CD4-positive, alpha-beta T cell treated with Interleukin-17A for 4 hours (primary cell): Measurements from ENCODE around the gene PFN3.
"Not testable (repeated sequence)": the region's sequence is repeated elsewhere in the genome, so short reads cannot be mapped to it uniquely, and the experiment has no call there.

Experiments used
- DNase-seq: peaks from one replicate; pipeline ENCODE4 v3.0.0-alpha.2; 2020; ENCODE audit warnings: mixed read lengths

Gene PFN3

DNA sequence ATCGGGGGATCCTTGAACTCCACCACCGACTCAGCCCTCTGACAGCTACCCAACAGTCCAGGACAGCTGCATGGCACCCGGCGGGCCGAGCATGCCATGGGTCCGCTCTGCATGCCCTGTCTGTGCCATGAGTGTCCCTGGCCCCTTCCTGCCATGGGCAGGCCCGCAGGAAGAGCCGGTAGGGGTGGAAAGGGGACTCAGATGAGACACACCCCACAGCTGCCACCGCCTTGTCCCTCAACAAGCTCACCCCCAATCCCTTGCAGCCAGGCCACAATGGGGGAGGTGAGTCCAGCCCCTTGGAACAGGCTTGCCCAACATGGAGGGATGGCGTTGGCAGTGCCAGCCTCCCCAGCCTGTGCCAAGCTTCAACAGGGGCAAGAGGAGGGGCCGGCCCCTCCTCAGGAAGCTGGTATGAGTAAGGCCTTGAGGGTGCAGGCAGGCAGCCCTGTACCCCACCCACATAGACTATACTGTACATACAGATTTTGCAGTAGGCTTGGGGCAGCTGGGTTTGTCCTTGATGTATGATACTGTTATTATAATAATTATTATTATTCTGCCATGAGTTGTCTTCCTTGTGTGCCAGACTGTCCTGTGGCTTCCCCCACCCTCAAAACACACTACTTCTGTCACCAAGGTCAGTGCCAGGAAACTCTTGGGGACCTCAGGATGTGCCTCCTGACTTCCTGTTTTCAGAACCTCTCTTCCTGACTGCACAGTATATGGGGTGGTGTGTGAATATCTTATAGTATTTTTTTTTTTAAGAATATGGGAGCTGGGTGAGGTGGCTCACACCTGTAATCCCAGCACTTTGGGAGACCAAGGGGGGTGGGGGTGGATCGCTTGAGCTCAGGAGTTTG is 28.2 kb downstream of the PFN3 start:
- peak; percentile 78 for DNase-seq

- DNase-seq, result peak; percentile 20
These were observed 29.1 kb downstream of the PFN3 start for GRCh38 chr5:177371120-177372033.

- DNase-seq, result peak; percentile 79
These were observed 29.9 kb downstream of the PFN3 start for GRCh38 chr5:177370488-177371119.

- peak; percentile 3 for DNase-seq
These were observed 30.6 kb downstream of the PFN3 start for GRCh38 chr5:177369645-177370440.

DNA sequence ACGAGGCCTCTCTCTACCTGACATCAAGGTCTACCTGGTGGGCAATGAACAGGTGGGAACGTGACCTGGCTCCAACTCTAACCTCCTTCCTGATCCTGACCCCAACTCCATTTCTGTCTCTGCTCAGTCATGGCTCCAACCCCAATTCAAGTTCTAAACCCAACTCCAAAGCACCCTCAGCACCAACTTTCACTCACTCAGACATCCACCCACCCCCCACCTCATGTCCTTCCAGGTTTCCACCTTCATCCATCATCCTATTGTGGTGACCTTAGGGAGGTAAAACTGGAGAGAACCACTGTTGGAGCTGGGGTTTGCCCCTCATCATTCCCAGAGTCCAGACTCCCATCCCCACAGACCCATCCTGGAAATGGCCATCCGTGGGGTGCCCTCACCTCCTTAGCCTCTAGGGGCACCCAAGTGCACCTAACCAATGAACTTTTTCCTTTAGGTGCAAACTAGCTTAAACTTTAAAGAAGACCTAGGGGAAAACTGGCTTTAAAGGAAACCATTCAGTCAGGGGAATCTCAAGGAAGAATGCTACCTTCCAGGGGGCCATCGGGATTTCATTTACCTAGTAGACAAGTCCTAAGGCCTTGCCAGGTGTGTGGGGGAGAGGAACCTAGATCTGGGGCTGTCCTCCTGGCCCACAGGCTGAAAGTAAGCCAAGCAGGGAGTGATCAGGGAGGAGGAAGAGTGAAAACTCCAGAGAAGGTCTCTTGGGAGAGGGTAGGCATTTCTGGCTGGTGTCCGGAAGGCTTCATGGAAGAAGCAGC is 31.4 kb downstream of the PFN3 start:
- peak; percentile 54 for DNase-seq

DNA sequence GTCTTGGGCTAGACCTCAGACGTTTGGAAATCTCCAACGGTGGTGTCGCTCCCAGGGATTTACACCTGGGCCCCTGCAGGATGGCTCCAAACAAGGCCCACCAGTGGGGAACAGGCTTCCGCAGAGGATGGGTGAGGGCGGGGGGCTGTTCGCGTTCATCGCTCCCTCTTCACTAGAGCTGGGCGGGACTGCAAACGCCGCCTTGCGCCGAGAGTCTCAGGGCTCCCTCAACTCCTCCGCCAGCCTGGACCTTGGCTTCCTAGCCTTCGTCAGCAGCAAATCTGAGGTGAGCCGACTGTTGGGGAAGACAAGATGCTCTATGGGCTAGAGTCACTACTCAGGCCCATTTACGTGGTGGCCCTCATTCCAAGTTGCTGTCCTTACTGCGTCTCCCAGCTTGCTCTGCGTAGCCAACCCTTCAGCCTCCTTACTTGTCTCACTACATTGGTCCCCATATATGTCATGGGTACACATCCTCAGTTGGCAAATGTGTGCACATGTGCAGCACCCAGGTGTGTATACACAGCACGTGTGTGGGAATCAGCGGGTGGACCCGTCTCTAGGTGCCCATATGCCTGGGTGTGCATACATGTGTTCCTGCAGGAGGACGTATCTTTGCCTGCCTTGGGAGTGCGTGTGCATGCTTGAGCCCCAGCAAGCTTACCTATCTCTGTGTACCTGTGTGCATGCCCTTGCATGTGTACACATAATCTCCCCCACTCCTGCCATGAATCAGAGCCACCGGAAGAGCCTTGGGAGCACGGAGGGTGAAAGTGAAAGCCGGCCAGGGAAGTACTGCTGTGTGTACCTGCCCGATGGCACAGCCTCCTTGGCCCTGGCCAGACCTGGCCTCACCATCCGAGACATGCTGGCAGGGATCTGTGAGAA is 32.2 kb downstream of the PFN3 start:
- no peak for DNase-seq

- no peak for DNase-seq
These were observed 33.1 kb downstream of the PFN3 start for GRCh38 chr5:177367323-177367848.

DNA sequence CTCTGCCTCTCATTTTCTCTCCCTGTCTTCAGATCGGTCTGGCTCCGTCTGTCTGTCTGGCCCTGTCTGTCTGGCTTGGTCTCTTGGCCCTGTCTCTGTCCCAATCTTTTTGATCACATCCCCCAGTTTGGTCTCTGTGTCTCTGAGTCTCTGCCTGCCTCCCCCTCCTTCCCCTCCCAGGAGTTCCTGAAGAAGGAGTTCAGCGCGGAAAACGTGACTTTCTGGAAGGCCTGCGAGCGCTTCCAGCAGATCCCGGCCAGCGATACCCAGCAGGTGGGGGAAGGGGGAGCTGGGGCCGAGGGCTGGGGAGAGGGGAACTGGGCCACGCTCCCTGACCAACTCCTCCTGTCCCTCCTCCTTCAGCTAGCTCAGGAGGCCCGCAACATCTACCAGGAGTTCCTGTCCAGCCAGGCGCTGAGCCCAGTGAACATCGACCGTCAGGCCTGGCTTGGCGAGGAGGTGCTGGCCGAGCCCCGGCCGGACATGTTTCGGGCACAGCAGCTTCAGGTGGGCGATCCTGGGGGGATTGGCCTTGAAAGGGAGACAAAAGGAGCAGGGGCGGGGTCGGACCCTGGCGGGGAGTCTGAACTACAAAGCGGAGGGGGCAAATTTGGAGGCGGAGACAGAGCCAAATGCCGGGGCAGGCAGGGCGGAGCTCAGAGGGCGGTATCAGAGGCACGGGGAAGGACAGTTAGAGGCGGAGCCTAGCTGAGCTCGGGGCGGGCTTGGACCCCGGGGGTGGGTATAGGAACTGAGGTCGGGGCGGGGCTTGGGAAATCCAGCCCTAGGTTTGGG is 33.7 kb downstream of the PFN3 start:
- no peak for DNase-seq

GRCh38 chr5:177365845-177366527 is 34.5 kb downstream of the PFN3 start:
- DNase-seq, result no peak

DNA sequence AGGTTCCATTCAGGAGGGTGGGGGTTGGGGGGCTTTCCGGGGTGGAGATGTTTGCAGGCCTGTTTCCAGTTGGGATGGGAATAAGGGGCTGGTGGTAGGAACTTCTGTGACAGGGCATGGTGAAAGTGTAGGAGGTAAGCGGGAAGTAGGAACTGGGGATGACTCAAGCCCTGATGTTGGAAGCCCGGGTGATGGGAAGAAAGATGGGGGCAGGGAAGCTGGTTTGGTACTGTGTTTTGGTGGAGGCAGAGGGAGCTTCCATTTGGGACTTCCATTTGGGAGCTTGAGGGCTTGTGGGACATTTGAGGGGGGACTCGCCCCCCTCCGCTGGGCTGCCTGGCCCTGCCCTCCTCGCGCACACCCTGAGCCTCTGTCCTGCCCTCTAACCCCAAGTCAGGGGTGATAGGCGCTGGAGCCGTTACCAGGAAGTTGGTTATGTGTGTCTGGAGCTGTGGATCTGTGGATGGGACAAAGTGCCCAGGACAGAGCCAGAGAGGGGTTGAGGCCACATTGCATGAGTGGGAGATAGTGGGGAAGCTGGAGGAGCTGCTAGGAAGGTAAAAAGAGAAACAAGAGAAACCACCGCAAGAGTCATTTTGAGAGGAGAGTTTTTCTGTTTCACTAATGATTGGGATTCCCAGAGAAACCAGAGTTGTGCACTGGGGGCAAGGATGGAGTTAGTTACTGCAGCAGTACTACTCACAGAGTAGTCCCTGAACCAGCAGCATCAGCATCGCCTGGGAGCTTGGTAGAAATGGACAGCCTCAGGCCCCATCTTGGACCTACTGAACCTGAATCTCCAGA is 36.1 kb downstream of the PFN3 start:
- no peak for DNase-seq

GRCh38 chr5:177363565-177363964 is 36.9 kb downstream of the PFN3 start:
- no peak for DNase-seq

DNA sequence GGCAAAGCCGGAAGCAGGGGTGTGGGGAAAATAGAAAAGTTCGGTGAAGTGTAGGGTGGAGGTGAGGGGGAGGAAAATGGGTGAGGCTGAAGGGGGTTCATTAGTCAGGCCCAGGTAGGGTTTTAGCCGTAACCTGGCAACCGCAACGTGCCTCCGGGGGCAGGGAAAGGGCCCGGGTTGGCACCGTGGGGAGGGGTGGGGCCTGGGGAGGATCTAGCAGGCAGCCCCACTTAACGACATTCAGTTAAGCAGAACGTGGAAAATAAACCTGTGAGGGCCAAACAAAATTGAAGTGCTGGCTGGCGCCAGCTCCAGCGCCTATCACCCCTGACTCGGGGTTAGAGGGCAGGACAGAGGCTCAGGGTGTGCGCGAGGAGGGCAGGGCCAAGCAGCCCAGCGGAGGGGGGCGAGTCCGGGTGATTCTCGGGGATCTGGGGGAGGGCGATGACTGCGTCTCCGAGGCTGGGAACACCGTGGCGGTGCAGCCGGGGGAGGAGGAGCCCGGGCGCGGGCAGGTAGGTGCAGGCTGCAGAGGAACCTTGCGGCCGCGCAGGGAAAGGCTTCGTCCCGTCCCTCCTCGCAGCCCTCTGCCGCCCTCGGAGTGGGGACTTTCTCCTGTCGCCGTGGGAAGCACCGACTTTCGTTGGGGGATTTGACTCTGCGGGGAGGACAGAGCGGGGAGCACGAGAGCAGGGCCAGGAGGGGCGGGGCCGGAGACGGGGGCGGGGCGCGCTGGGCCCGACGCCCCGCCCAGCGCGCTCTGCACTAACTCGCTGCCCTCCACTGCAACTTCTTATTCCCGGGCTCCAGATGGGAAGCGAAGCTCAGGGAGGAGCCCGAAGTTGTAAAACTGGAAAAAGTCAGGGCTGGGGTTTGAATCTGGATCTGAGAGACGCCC is 37.6 kb downstream of the PFN3 start:
- peak; percentile 83 for DNase-seq

DNA sequence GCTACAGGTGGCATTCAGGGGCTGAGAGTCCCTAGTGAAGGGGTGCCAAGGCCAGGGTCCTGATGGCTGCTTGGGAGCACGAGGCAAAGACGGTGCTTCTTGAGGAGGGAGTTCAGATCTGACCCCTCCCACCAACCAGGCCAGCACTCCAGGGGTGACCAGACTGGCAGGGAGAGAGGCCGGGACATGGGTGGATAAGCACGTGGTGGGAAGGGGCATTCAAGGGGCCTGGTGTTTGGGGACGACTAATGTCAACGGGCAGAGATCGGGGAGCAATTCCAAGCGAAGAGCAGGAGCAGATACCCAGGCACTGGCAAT is 38.2 kb downstream of the PFN3 start:
- DNase-seq, result no peak

DNA sequence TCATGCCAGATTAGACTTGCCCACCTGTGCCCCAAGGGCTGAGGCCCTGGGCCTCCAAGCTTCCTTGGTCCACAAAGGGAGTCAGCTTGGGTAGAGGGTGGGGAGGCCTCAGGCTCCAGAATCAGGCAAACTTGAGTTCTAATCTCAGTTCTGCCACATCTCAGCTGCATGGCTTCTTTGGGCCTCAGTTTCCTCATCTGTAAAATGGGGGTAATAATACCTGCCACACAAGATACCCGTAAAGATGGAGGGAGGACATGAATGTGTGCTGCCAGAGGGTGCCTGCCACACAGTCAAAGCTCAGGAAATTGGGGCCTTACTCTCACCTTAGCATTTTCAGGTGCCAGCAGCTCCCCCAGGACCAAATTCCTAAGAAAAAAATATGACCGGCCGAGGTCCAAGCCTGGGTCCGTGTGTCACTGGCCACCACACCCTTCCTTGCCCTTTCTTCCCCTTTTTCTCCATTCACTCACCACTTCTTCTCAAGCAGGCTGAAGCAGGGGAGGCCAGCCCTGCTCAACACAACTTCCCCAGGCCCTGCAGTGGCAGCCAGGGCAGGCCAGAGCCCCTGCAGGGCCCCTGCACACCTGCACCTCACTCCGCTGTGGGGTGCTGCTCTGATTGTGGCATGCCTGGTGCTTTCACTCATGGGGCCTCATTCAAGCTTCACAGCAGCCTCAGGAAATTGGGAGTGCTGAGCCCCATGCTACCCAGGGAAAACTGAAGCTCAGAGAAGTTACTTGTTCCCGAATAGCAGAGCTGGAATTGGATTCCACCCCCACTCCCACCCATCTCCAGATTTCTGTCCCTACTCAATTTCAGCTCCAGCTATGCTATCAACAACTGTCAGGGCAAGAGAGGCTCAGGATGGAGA is 38.8 kb downstream of the PFN3 start:
- DNase-seq, result peak; percentile 37

GRCh38 chr5:177360740-177361139 is 39.7 kb downstream of the PFN3 start:
- not testable (repeated sequence) for DNase-seq

- DNase-seq, result no peak
These were observed 40.6 kb downstream of the PFN3 start for GRCh38 chr5:177359860-177360259.
